Left colon (tissue), 2 donors: ENCODE data around the gene ACOT7. TPM values are rescaled to one million over a fixed set of nuclear protein-coding genes. Genes with fewer than 3 reads are reported as not detected.

ENCODE experiments used
- ATAC-seq: fragments of 200-7000 bp; cut with Tn5 transposase; one replicate; pipeline ENCODE4 v1.9.1; 2020; ENCODE audit warnings: mild to moderate bottlenecking, moderate library complexity
- DNase-seq, 2 donors: peaks; one replicate each; pipeline ENCODE4 v3.0.0-alpha.2; 2020
- intact Hi-C, 2 donors: fragments of 100-400 bp; cut with DNase I in 1 of 2; cut with micrococcal nuclease in 1 of 2; formaldehyde crosslinking; loops; one replicate each; pipeline versions ENCODE4 v1.11.2 to v1.14.0; 2022; cut with DNase I, micrococcal nuclease
- total RNA-seq, 2 donors: library from RNA; stranded (reverse); fragmentation: NEBNext Ultra II Directional; extraction: Animal tissue kit (Norgen Biotek cat#: 25700); gene quantifications; one replicate each; pipeline ENCODE4 v1.2.1, GENCODE V29; 2021
- donor health status: DM: no; HTN: no; CAD: no.
- donor health status: DM: yes; HTN: yes; CAD: no.

Gene ACOT7
- total RNA-seq, 2 donors from 2014 or later, result 50.4 to 58.0 TPM

DNA sequence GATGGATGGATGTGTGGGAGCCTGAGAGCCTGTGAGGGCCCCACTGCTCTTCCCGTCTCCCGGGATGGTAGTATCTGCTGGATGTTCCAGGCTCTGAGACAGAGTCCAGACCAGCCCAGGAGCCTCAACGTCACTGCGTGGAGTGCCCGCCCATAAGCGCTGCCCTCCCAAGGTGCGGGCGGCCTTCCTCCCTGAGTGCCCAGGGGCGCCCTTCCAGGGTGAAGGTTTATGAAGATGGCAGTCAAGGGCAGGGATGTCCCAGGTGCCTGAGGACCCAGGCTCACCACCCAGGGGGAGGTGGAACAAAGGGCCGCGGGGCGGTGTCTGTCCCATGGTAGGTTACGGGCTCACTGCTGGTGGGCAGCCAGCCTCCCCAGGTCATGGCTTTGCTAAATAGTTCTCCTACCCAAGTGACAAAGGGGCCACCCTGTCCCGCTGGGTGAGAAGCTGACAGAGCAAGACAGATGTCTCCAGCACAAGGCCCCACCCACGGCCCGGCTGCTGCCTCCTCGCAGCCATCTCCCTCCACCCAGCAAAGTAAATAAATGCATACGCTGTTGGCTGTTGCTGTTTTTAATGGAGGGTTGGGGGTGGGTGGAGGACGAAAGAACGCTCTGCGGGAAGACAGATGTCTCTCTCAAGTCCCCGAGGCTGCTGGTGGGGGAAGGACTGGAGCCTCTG, 123.7 kb downstream of the ACOT7 start:
- ATAC-seq (peak; percentile 76), DNase-seq (peak; percentile 84)
- intact Hi-C loops, result no loop called here

DNA sequence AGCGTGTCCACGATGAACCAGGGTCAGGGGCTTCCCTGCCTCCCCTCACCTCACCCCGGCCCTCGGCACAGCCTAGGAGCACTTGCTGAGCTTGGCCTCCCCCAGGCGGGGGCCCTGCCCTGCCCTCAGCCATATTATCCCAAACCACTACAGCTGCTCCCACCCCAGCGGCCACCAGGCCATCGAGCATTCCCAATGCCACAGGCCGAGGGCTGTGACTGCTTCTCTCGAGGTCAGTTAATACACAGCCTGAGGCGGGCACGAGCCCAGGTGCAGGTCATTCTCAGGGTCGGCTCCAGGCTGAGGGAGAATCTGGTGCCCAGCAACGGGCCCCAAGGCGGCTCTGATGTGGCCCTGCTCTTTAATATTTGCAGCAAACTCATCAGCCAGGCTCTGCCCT, 124.3 kb downstream of the ACOT7 start:
- no peak for ATAC-seq
- DNase-seq, result no peak
- intact Hi-C loops, result no loop called here

DNA sequence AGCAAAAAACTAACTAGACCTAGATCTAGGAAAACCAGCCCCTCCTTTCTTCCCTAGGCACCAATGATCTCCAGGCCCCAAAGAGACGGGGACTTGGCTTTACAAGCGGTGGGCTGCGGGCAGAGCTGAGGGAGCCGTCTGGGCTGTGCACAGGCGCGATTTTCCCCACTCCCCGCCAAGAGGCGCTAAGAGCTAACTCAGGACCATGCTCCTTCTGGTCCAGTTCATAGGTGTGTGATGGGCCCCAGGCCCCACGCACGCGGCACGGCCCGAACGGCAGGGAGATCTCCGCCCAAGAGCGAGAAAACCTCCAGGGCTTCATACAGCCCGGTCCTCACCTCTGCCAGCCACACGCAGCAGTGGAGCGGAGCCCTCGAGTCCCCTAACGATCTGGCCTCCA, 125.2 kb downstream of the ACOT7 start:
- intact Hi-C loops, result no loop called here
- DNase-seq, result no peak
- ATAC-seq, result no peak

DNA sequence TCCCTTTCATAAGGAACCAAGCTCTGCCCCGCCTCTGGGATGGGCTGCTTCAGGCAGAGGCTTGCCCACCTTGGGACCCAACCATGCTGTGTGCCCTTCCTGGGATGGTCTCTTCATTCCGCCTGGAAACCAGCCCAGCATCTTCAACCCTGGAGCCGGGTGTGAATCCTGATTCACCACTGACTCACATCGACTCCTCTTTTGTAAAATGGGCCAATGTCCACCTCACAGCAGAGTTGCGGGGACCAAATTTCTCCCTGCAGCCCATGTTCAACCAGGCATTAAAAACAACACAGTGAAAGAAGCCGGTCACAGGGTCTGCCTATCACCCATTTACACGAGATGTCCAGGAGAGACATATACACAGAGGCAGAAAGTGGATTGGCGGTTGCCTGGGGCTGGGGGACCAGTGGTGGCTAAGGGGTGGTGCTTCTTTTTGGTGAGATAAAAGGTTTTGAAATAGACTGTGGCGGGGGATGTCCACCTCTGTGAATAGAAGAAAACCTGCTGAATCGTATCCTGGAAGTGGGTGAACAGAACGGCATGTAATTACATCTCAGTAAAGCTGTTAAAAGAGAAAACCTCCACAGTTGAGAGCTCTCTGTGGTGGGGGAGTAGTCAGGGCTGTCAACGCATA, 125.8 kb downstream of the ACOT7 start:
- no peak for ATAC-seq
- DNase-seq, result no peak
- intact Hi-C loops, result no loop called here

DNA sequence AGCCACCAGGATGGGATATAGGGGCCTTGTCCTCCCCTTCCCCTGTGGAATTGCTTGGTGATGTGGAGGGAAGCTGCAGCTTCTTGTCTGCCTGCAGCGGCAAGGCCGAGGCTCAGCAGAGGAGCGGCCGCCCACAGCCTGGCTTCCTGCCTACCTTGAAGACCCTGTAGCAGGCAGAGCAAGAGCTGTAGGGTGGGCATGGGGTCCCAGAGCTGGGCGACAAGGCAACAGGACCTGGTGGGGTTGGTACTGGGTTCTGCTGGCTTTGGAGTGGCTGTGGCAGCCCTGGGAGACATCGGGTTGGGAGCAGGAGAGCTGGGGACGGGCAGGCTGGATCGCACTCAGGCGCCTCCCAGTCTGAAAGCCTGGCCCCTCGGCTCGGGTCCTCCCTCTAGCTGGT, 126.9 kb downstream of the ACOT7 start:
- ATAC-seq, result no peak
- DNase-seq, result no peak
- intact Hi-C loops, result no loop called here

DNA sequence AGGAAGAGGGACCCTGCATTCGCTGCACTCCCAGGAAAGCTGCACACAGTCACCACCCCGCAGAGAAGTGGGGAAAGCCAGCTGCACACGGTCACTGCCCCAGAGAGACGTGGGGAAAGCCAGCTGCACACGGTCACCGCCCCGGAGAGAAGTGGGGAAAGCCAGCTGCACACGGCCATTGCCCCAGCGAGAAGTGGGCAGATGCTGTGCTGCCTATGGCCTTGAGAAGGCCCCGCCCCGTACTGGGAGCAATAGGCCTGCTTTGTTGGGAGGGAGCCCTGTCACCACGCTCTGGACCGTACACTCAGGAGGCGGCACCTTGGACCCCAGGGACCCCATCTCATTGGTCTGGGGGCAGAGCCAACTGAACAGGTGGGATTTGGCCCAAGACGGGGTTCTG, 128.4 kb downstream of the ACOT7 start:
- DNase-seq (no peak), ATAC-seq (no peak)
- intact Hi-C loops, result no loop called here

DNA sequence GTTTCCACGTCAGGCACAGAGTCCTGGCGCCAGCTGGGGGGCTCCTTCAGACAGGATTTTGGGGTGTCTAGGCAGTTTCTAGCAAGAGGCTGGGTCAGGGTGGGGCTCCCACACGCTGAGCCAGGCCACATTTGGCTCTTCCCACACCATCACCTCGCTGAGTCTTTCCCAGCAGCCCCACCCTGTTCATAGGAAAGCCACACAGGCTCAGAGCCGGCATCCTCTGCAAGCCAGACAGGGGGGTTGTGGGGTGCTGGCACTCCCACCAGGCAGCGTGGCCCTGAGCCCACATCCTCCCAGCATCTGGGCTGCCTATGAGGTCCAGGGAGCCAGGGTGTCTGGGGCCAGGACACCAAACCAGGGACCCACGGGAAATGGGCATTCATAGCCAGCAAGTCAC, 129.9 kb downstream of the ACOT7 start:
- intact Hi-C loops, result no loop called here
- ATAC-seq (no peak), DNase-seq (no peak)

DNA sequence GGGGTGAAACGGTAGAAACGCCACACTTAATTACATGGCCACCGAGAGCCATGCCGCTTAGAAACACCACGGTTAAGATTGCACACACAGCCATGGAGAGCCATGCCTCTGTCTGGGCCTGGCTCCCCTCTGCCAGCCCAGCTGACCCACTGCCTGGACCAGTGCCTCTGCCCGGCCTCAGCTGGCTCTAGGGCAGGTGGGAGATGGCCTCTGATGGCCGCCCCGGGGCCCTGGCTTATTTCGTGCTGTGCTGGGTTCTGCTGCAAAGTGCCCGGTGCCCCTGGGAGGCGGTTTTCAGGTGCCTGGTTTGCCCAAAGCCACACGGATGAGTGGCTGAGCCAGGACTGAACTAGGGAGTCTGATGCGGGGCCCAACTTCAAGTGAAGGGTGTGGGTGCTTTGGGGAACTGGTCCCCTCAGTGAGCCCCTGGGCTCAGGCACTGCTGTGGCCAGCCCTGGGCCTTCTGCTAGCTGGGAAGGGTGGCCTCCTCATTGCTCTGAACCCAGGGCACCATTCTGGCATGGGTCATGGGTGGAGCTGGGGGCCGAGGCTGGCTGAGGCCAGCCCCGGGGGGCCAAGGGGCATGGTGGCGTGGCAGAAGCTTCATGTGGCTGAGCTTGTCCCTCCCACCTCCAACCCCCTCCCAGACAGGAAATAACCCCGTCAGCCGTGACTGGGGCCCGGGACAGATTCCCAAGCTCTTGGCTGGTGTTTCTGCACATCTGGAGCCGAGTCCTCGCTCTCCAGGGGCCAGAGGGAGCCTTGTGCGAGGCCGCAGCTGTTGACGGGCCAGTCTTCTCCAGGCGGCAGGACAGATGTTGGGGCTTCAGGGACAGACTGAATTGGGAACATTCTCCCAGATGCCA, 130.8 kb downstream of the ACOT7 start:
- intact Hi-C loops, result no loop called here
- DNase-seq (no peak), ATAC-seq (no peak)

DNA sequence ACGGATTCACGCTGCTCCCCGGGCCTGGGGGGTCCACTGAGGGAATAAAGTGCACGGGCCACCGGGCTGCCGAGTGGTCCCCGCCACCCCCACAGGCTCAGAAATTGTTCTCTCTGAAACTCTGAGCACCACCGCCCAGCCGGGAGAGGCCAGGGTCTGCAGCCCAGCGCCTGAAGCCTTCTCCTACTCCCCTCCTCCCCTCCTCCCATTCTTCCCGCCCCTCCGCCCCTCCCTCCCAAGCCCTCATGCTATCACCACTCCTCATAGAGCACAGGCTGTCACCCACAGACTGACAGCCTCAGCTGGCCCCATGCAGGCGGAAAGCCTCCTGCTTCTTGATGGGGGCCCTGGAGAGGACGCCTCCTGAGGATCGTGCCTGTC, 132.0 kb downstream of the ACOT7 start:
- intact Hi-C loops, result no loop called here
- ATAC-seq (no peak), DNase-seq (no peak)

DNA sequence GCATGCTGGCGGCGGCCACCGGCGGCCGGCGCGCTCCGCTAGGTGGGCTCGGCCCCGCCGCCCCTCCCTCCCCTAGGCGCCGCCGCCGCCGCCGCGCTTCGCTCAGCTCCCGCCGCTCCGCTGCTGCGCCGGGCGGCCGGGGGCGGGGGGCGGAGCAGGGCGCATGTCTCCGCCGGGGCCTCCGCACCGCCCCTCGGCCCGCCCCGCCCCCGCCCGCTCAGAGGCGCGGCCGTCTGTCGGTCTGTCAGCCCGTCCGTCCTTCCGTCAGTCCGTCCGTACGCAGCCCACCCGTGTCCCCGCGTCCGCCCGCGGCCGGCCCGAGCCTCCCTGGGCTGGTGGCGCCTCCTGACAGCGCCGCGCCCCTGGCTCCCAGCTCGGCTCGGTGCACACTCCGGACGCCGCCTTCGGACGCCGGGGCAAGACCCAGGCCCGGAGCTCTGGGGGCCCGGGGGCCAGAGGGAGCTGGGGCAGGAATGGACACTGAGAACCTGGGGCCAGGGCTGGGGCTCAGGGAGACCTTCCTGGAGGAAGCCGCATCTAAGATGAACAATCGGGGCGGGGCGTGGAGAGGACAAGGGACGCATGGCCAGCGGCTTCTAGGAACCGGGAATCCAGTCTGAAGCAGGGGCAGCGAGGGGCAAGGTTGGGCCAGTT, 132.5 kb downstream of the ACOT7 start, which contains the start of gene GPR153:
TSS of gene GPR153 (minus strand) at position 138 of the 654 bp plus-strand sequence. CDS start 6,193 bp downstream, outside the sequence.
- intact Hi-C loops, result no loop called here

DNA sequence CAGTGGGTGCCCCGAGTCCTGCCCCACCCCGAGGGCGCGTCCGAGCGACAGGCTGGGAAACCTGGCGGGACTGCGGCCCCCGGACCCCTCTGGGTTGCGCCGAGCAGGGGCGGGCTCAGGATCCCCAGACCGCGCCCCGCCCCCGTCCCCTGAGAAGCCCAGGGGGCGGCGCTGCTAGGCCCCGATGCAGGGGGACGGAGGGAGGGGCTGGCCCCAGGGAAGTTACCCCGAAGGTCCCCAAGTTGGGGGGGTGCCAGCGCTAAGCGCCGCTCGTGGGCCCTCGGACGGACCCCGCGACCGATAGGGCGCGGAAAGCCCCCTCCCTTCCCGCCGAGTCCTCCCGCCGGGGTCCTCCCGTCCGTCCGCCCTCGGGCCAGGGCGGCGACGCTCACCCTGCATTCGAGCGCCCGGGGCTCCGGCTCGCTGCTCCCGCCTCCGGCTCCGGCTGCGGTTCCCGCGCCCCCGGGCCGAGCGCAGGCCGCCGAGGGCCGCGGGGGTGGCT, 133.1 kb downstream of the ACOT7 start:
- intact Hi-C loops, result no loop called here
- peak; percentile 16 for ATAC-seq
- DNase-seq, result no peak

More for the DNA sequence above, 132.5 kb downstream of the ACOT7 start, which contains the start of gene GPR153:
- peak in 1 of 2 donors; percentile 62 for DNase-seq
- peak; percentile 59 for ATAC-seq

DNA sequence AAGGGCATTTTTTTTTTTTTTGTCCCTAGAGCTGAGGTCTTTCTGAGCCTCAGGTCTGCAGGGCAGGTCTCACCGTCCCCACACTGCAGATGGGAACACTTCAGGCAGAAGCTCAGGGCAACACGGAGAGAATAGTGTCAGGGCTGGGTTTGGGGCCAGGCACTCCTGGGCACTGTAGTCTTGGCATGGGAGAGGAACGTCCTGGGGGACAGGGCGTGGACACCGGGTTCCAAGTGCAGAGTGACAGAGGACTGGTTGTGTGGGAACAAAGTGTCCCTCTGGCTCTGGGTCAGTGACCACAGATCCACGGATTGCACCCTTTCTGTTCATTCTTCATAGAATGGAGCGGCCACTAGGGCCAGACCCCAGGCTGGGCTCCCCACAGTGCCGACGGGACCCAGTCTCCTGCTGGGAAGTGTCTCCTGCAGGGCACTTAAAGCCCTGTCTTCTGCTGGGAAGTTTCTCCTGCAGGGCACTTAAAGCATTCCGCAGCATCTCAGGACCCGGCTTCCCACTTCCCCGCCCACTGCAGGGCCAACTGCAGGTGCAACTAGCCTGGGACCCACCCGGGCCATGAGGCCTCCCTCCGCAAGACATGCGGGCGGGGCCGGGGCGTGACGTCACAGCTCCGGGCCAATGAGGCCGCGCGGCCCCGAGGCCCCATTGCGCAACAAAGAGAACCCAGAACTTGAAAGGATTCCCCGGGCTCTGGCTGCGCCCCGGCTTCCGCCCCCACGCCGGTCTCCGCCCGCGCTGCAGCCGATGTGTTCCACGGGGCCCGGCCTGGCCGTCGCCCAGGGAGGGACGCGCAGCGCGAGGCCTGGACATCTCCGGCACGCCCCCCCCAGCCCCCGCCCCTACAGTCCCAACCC, 133.8 kb downstream of the ACOT7 start:
- peak; percentile 75 for ATAC-seq
- intact Hi-C loops, result loop anchor here in 1 of 2 donors (10.0 kb wide), 1 partner anchor 145 kb away; no protein-coding TSS in a partner anchor
- DNase-seq, result peak; percentile 85 to 89

DNA sequence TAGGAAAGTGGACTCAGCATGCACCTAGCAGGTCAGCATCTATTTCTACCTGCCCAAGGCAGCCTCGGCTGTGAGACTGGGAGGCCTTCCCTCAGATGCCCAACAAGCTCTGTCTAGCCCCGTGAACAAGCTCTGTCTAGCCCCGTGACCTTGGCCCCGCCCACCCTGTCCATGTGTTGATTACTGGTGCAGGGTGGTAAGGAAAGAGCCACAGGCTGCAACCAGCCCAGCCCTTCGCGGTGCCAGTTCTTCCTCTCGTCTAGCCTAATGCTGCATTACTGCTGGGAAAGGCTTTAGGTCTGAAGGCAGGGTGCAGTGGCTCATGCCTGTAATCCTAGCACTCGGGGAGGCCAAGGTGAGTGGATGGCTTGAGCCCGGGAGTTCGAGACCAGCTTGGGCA, 134.9 kb downstream of the ACOT7 start:
- intact Hi-C loops, result loop anchor here in 1 of 2 donors (10.0 kb wide), 1 partner anchor 146 kb away; no protein-coding TSS in a partner anchor
- ATAC-seq (peak; percentile 36), DNase-seq (peak in 1 of 2 donors; percentile 70)

DNA sequence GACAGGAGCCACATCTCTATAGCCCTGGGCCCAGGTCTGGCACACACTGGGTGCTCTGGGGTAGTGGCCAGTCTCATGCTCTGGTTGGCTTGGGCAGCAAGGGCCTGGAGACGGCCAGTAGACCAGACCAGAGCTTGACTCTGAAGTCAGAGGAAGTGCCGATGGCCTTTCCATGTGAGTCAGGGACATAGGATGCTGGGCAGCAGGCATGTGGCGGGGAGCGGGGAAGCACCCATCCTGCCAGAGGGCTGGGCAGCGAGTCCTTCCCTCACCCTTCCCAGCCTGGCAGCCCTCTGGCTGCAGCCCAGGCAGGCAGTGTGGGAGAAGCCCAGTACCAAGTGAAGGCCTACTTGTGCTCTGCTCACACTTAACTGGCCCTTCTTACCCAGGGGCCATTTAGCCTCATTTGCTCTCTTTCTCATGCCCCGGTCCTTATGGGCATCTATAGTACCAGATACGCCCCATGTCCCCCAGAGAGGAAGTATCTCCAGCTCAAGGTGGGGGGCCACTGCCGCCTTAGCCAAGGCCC, 136.0 kb downstream of the ACOT7 start:
- no peak for DNase-seq
- intact Hi-C loops, result loop anchor here in 1 of 2 donors (10.0 kb wide), 1 partner anchor 147 kb away; no protein-coding TSS in a partner anchor
- no peak for ATAC-seq

DNA sequence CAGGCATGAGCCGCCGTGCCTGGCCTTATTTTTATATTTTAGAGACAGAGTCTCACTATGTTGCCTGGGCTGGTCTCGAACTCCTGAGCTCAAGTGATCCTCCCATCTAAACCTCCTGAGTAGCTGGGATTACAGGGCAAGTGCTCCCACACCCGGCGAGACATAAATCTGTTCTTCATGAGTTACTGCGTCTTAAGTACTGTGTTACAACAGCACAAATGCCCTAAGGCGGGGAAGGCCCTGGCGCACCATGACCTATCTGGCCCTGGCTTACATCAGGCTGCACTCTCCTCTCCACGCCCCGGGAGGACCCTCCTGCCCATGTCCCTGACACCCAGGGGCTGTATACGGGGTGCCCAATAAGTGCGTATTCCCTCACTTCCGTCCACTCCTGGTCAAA, 136.9 kb downstream of the ACOT7 start:
- DNase-seq, result no peak
- intact Hi-C loops, result loop anchor here in 1 of 2 donors (10.0 kb wide), 1 partner anchor 148 kb away; no protein-coding TSS in a partner anchor
- no peak for ATAC-seq

DNA sequence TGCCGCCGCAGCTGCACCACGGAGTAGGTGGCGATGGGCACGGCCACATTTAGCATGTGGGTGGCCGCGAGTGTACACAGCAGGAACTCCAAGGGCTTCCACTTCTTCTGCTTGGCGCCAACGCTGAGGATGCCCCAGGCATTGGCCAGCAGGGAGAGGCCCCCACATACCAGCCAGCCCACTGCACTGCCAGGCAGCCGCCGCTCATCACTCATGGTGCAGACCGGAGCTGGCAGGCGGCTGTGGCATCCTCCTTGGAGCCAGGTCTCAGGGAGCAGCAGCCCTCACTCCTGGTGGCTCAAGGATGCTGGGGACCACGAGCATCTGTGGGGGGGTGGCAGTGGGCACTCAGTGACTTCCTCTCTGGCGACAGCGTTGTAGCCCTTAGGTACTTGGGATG, 138.9 kb downstream of the ACOT7 start:
- ATAC-seq, result no peak
- DNase-seq, result no peak
- intact Hi-C loops, result loop anchor here (5.0 to 10.0 kb wide), 2 partner anchors 83 to 150 kb away; no protein-coding TSS in a partner anchor

DNA sequence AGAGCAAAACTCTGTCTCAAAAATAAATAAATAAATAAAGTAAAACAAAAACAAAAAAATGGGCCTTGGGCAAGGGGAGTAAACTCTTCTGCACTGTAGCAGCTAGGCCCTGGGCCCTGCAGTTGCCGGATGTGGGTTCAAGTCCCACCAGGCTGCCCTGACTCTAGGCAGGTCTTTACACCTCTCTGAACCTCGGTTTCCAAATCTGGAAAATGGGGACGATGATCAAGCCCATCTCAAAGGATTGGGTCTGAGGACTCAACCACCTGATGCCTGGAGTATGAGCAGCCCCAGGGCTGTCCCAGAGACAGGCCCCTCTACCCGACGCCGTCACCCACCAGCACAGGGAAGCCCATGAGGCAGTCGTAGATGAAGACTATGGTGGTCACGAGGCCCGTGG, 140.2 kb downstream of the ACOT7 start:
- intact Hi-C loops, result loop anchor here (5.0 to 10.0 kb wide), 2 partner anchors 84 to 151 kb away; no protein-coding TSS in a partner anchor
- DNase-seq, result no peak
- no peak for ATAC-seq
